ENCODE measurements around the gene DENR. TPM values are rescaled to one million over a fixed set of nuclear protein-coding genes. Genes with fewer than 3 reads are reported as not detected.

Gene DENR
- total and polyA plus RNA-seq, 12 donors = 16.5 to 31.0 (median 25.5) TPM

- TF ChIP-seq, protein P1, sequence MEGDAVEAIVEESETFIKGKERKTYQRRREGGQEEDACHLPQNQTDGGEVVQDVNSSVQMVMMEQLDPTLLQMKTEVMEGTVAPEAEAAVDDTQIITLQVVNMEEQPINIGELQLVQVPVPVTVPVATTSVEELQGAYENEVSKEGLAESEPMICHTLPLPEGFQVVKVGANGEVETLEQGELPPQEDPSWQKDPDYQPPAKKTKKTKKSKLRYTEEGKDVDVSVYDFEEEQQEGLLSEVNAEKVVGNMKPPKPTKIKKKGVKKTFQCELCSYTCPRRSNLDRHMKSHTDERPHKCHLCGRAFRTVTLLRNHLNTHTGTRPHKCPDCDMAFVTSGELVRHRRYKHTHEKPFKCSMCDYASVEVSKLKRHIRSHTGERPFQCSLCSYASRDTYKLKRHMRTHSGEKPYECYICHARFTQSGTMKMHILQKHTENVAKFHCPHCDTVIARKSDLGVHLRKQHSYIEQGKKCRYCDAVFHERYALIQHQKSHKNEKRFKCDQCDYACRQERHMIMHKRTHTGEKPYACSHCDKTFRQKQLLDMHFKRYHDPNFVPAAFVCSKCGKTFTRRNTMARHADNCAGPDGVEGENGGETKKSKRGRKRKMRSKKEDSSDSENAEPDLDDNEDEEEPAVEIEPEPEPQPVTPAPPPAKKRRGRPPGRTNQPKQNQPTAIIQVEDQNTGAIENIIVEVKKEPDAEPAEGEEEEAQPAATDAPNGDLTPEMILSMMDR (IDR thresholded peaks at IDR 0.05) = no peak
- Histone ChIP-seq H3K27me3 (peaks cover 0 to 11% (median 0%) of the 10 kb centered on the region in 7 donors), H3K9me3 (no peaks in the 10 kb centered on the region), H3K27ac (peak overlapping the region in 1 of 10 donors; percentile 34), H3K4me3 (no peak overlapping the region), H3K36me3 (no peaks in the 10 kb centered on the region), H3K4me1 (peaks cover 0 to 4% (median 0%) of the 10 kb centered on the region in 9 donors)
- ATAC-seq = no peak
- WGBS, 2 donors = 85 to 91% methylated on average over 4 of the region's 4 CpGs
- DNase-seq = no peak
- intact Hi-C loops (cut with DNase I) = no loop called here
These were observed 20.0 kb upstream of the DENR start for GRCh38 chr12:122732611-122733010.

GRCh38 chr12:122738571-122738970 lies 14.1 kb upstream of the DENR start:
- H3K27ac ChIP-seq = no peak overlapping the region
- 84 to 89% methylated on average over 7 of the region's 7 CpGs for WGBS, 2 donors
- H3K4me1 ChIP-seq = peaks cover 0 to 5% (median 0%) of the 10 kb centered on the region in 9 donors
- intact Hi-C loops (cut with DNase I) = no loop called here
- TF ChIP-seq, protein P1 (IDR thresholded peaks at IDR 0.05) = no peak
- H3K4me3 ChIP-seq = no peak overlapping the region
- no peaks in the 10 kb centered on the region for H3K9me3 ChIP-seq
- H3K27me3 ChIP-seq = no peaks in the 10 kb centered on the region
- no peak for DNase-seq
- H3K36me3 ChIP-seq = no peaks in the 10 kb centered on the region
- ATAC-seq = no peak

DNA sequence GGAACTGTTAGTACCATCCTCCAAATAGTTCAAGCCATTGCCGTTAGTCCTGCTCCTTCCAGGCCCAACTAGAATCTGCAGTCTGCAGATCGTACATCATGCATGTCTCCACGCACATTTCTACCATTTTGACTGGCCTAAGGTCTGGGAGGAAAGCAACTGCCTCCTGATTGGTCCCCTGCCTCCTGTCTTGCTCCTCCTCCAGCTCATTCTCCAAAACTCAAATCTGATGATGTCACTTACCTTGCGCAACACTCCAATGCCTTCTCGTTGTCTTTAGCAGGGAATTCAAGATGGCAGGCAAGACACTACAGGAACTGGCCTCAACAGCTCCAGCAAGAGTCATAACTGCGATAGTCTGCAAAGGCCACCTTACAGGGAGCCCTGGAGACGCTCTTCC lies 12.3 kb upstream of the DENR start:
- TF ChIP-seq, protein P1 (IDR thresholded peaks at IDR 0.05) = no peak
- Histone ChIP-seq H3K4me3 (no peak overlapping the region), H3K27me3 (no peaks in the 10 kb centered on the region), H3K4me1 (peaks cover 0 to 15% (median 0%) of the 10 kb centered on the region in 9 donors), H3K27ac (no peak overlapping the region), H3K36me3 (no peaks in the 10 kb centered on the region), H3K9me3 (no peaks in the 10 kb centered on the region)
- WGBS, 2 donors = 91 to 94% methylated on average over 7 of the region's 7 CpGs
- ATAC-seq (no peak), DNase-seq (no peak)
- intact Hi-C loops (cut with DNase I) = no loop called here

DNA sequence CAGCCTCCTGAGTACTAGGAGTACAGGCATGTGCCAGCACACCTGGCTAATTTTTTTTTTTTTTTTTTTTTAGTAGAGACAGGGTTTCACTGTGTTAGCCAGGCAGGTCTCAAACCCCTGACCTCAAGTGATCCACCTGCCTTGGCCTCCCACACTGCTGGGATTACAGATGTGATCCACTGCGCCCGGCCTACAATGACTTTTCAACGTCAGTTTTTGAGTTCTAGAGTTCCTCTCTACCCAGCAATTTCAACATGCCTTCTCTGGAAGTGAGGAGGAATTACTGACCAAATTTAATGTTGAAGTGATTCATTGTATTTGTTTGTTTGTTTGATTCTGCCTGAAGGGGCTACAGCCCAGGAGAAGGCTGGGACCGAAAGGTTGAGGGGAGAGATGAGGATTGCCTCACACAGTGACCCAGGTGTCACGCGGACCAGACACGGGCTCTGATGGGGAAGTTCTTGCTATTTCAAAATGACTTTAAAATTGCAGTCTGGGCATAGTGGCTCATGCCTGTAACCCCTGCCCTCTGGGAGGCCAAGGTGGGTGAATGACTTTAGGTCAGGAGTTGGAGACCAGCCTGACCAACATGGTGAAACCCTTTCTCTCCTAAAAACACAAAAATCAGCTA lies 8.6 kb upstream of the DENR start:
- intact Hi-C loops (cut with DNase I) = no loop called here

More for the DNA sequence above, 8.6 kb upstream of the DENR start:
- H3K4me3 ChIP-seq = no peak overlapping the region
- no peaks in the 10 kb centered on the region for H3K36me3 ChIP-seq
- WGBS, 2 donors = 87 to 96% methylated on average over 7 of the region's 7 CpGs
- TF ChIP-seq, protein P1 (IDR thresholded peaks at IDR 0.05) = no peak
- peaks cover 0 to 15% (median 0%) of the 10 kb centered on the region in 9 donors for H3K4me1 ChIP-seq
- no peaks in the 10 kb centered on the region for H3K27me3 ChIP-seq
- no peaks in the 10 kb centered on the region for H3K9me3 ChIP-seq
- peak overlapping the region in 1 of 10 donors; percentile 31 for H3K27ac ChIP-seq
- peak in 2 of 8 donors; percentile 28 to 38 for ATAC-seq
- no peak for DNase-seq

Measured in heart right ventricle (tissue), 16 donors.